GM23248 (cell line): ENCODE measurements around the gene CCDC91.

ENCODE experiments used
- EZH2 ChIP-seq: fragments of 200-600 bp; sonication (generic); IDR thresholded peaks from 2 replicates; pipeline ENCODE4 v1.6.1; 2018; ENCODE audit warnings: antibody characterized with exemption, mild to moderate bottlenecking; ENCODE audit not compliant: insufficient read depth, poor library complexity, severe bottlenecking
- EZH2phosphoT487 ChIP-seq: fragments of 200-600 bp; sonication (generic); IDR thresholded peaks from 2 replicates; pipeline ENCODE4 v1.6.1; 2018; ENCODE audit warnings: antibody characterized with exemption, moderate library complexity, mild to moderate bottlenecking, low read depth; ENCODE audit not compliant: insufficient read depth

GRCh38 chr12:28180786-28181185 lies 9.5 kb upstream of the CCDC91 start:
- TF ChIP-seq EZH2phosphoT487 (no peak), EZH2 (no peak)
